ENCODE results near the gene IL10RA.
"Not testable (repeated sequence)": the region's sequence is repeated elsewhere in the genome, so short reads cannot be mapped to it uniquely, and the experiment has no call there.

The IL10RA gene

GRCh38 chr11:117985953-117986887, at the start of gene IL10RA:
TSS of gene IL10RA (plus strand) at chr11:117986394. CDS start at chr11:117986468, 74 bp downstream.
- peak in 12 of 14 donors; percentile 26 to 82 (median 66) for DNase-seq

DNA sequence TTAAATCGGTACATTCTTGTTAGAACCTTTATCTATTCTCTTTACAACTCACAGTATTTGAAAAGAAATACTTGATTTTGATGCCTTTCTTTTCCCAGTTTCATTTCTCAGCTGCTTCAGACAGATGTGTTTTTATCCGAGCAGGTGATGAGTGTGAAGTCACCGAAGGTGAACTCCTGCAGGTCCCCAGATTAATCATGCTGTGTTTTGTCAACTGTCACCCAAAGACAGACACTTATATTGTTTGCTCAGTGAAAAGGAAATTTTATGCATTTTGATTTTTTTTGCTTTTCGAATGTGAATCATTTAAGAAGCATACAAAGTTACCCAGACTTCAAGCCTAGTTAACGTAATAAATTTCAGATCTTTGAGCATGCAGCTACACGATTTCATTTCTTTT, 49.2 kb upstream of the IL10RA start:
- no peak for DNase-seq

- no peak for DNase-seq
These were observed 45.5 kb upstream of the IL10RA start for GRCh38 chr11:117940736-117941135.

DNA sequence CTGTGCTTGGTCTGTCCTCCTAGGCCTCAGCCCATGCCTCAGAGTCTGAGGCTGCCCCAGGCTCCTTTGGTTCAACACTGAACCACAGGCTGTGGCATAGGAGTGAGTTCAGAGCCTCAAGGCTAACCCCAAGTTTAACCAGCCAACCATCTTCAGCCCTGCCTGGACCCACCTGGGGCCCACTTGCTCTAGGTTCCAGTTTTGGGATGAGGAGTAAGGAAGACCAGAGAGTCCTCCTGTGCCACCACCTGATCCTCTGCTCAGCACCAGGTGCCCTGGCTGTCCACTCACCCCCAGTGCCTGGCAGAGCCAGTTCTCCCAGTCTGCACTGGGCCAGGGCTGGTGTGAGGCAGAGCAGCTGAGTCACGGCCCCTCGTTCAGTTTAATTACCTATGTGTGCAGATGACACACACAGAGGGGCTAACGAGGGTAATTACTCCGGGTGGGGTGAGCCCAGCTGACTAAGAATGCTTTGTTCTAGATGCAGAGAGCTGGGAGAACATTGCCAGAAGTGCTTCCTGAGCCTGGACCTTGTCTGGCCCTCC, 45.0 kb upstream of the IL10RA start:
- no peak for DNase-seq

- no peak for DNase-seq
These were observed 44.1 kb upstream of the IL10RA start for GRCh38 chr11:117941976-117942654.

GRCh38 chr11:117944554-117944953, 41.6 kb upstream of the IL10RA start:
- no peak for DNase-seq

GRCh38 chr11:117945047-117945810, 41.0 kb upstream of the IL10RA start:
- DNase-seq, result no peak

GRCh38 chr11:117946156-117946841, 39.9 kb upstream of the IL10RA start:
- DNase-seq, result no peak

GRCh38 chr11:117946842-117947526, 39.2 kb upstream of the IL10RA start:
- peak; percentile 14 to 84 (median 62) for DNase-seq

DNA sequence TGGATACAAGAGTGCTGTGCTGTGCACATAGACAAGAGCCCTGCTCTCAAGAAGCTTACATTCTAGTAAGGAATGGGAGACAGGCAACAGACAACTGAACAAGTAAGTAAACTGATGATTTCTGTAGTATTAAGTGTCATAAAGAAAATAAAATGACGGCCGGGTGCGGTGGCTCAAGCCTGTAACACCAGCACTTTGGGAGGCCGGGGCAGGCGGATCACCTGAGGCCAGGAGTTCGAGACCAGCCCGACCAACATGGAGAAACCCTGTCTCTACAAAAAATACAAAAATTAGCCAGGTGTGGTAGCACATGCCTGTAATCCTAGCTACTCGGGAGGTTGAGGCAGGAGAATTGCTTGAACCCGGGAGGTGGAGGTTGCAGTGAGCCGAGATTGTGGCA, 38.4 kb upstream of the IL10RA start:
- not testable (repeated sequence) for DNase-seq

- not testable (repeated sequence) for DNase-seq
These were observed 37.7 kb upstream of the IL10RA start for GRCh38 chr11:117948466-117948865.

GRCh38 chr11:117949062-117949461, 37.1 kb upstream of the IL10RA start:
- DNase-seq, result no peak

GRCh38 chr11:117950301-117950700, 35.9 kb upstream of the IL10RA start:
- DNase-seq, result no peak

DNA sequence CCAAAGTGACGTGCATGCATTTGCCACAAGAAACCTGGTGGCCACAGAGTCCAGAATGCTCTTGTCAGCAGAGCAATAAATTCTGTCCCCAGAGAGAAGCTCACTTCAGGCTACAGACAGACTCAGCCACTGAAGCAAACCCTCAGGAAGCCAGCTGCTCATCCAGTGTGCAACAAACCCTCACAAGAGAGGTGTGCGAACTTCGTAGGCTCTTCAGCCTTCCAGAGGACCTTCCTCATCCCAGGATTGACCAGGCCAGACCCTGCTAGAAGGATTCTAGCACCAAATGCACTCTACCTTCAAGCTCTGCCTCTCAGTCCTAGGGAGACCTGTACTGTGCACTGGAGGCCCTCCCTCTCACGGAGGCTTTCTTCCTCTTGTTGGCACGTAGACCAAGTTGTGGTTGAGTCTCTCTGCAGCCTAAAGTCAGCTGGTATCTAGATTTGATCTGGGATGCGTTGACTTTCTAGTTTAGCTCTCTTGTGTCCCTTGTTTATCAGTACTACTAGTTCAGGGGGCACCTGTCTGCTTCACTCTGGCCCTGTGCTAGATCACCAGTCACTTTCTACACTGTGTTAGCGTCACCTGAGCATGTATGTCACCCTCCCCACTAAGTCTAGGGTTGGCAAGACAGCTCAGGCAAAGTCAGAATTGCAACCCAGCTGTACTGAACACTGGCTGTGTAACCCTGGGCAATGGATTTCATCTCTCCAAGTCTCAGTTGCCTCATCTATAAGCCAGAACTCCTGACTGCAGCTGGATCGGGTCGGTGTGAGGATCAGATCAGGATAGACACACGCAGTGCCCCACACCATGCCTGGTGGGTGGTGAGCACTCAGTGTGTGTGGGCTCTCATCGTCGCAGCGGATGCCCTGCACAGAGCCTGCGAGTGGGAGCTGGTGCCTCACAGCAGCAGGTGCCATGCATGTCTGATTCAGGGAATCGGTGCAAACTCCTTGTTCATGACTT, 34.9 kb upstream of the IL10RA start:
- DNase-seq, result no peak

- DNase-seq, result no peak
These were observed 33.0 kb upstream of the IL10RA start for GRCh38 chr11:117953024-117953671.

DNA sequence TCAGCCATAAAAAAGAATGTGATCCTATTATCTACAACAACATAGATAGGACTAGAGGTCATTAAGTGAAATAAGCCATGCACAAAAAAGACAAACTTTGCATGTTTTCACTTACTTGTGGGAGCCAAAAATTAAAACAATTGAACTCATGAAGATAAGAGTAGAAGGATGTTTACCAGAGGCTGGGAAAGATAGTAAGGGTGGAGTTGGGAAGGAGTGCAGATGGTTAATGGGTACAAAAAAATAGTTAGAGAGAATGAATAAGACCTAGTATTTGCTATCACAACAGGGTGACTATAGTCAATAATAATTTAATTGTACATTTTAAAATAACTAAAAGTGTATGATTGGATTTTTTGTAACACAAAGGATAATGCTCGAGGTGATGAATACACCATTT, 27.2 kb upstream of the IL10RA start:
- no peak for DNase-seq

DNA sequence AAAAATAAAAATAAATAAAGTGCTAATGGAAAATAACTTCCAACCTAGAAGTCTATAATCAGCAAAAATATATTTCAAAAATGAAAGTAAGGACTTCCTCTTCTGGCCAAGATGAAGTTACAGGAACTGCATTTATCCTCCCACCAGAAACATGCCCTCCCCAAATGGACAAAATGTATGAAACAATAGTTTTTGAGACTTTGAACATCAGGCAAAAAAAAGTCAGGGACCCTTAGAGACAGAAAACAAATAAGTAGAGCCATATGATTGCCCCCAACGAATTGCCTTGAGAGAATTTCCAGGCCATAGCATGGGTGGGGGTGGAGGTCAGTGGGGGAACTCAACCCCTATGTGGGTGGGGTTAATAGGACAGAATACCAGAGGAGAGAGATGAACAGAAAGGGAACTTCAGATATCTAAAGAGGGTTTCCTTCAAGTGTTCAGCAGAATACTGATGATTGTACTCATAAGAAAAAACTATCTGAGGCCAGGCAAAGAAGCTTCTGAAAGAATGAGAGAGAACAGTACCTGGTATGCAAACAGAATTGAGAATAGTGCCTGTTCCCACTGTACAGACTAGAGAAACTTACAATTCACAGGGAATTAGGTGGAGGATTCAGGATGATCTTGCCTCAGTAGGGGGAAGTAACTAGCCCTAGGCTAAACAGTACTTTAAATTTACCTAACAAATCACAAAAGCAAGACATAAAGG, 26.6 kb upstream of the IL10RA start:
- no peak for DNase-seq

GRCh38 chr11:117960406-117960805, 25.8 kb upstream of the IL10RA start:
- no peak for DNase-seq

- no peak for DNase-seq
These were observed 24.3 kb upstream of the IL10RA start for GRCh38 chr11:117961896-117962295.

Measured in C1 segment of cervical spinal cord (tissue), 14 donors.